ENCODE measurements around the gene LARP7. TPM values are rescaled to one million over a fixed set of nuclear protein-coding genes. Genes with fewer than 3 reads are reported as not detected.

The LARP7 gene
- total and polyA plus RNA-seq, 4 donors = 24.9 to 75.5 (median 36.0) TPM

DNA sequence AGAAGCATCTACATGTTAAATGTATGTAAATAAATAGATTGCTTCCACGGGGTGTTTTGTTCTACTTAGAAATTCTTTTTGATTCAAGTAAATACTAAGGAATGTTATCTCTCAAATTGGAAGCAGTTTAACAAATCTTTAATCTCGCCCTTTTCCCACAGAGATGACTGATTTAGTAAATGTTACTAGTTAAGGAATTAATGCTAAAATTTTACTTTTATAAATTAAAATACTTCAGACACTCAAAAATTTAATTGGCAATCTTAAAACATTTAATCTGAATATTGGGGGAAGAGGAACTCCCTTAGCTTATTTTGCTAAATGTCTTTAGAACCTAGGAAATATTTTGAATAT lies 12.1 kb downstream of the LARP7 start:
- no peaks in the 10 kb centered on the region for H3K4me1 ChIP-seq (ENCODE audit: control insufficient read depth in 5 of 5, insufficient read depth in 5 of 5, low read length in 5 of 5)
- no peak overlapping the region for H3K9ac ChIP-seq (ENCODE audit: insufficient read depth in 1 of 2, low read length in 2 of 2)
- ATAC-seq (ENCODE audit: insufficient read depth, low FRiP score) (no peak), DNase-seq (no peak)
- peaks cover 10 to 39% (median 21%) of the 10 kb centered on the region in 4 donors for H3K36me3 ChIP-seq (ENCODE audit: control insufficient read depth in 4 of 4, insufficient read depth in 4 of 4, low read length in 4 of 4)
- H3K4me3 ChIP-seq = no peak overlapping the region
- no peaks in the 10 kb centered on the region for H3K27me3 ChIP-seq (ENCODE audit: control insufficient read depth in 3 of 3, insufficient read depth in 3 of 3, low read length in 2 of 3)
- H3K27ac ChIP-seq (ENCODE audit: low read depth in 1 of 2, low read length in 1 of 2) = no peak overlapping the region
- no peaks in the 10 kb centered on the region for H3K9me3 ChIP-seq (ENCODE audit: control insufficient read depth in 4 of 4, insufficient read depth in 3 of 4, low read length in 3 of 4)
- WGBS, 2 donors = 63 to 66% methylated on average over 2 of the region's 2 CpGs
- TF ChIP-seq, protein P1, sequence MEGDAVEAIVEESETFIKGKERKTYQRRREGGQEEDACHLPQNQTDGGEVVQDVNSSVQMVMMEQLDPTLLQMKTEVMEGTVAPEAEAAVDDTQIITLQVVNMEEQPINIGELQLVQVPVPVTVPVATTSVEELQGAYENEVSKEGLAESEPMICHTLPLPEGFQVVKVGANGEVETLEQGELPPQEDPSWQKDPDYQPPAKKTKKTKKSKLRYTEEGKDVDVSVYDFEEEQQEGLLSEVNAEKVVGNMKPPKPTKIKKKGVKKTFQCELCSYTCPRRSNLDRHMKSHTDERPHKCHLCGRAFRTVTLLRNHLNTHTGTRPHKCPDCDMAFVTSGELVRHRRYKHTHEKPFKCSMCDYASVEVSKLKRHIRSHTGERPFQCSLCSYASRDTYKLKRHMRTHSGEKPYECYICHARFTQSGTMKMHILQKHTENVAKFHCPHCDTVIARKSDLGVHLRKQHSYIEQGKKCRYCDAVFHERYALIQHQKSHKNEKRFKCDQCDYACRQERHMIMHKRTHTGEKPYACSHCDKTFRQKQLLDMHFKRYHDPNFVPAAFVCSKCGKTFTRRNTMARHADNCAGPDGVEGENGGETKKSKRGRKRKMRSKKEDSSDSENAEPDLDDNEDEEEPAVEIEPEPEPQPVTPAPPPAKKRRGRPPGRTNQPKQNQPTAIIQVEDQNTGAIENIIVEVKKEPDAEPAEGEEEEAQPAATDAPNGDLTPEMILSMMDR (IDR thresholded peaks at IDR 0.05; ENCODE audit: control extremely low read depth, extremely low read depth) = no peak

DNA sequence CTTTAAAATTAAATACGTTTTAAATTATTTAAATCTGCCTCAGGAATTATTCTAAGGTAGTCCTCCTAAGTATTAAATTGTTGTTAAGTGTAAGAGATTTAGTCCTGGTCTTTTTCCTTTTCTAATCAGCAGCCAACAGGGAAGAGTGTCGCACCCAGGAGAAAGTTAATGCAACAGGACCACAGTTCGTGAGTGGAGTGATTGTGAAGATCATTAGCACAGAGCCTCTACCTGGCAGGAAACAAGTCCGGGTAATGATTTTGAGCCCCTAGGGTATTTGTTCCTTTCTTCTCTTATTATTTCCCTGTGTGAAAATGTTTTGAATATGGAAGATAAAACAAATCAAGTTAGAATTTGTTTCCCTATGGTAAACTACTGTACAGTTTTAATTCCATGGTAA lies 13.4 kb downstream of the LARP7 start:
- Histone ChIP-seq H3K9me3 (ENCODE audit: control insufficient read depth in 4 of 4, insufficient read depth in 3 of 4, low read length in 3 of 4) (no peaks in the 10 kb centered on the region), H3K4me3 (no peak overlapping the region), H3K4me1 (ENCODE audit: control insufficient read depth in 5 of 5, insufficient read depth in 5 of 5, low read length in 5 of 5) (no peaks in the 10 kb centered on the region), H3K27ac (ENCODE audit: low read depth in 1 of 2, low read length in 1 of 2) (no peak overlapping the region), H3K27me3 (ENCODE audit: control insufficient read depth in 3 of 3, insufficient read depth in 3 of 3, low read length in 2 of 3) (no peaks in the 10 kb centered on the region), H3K36me3 (ENCODE audit: control insufficient read depth in 4 of 4, insufficient read depth in 4 of 4, low read length in 4 of 4) (peaks cover 17 to 45% (median 20%) of the 10 kb centered on the region in 4 donors), H3K9ac (ENCODE audit: insufficient read depth in 1 of 2, low read length in 2 of 2) (no peak overlapping the region)
- ATAC-seq (ENCODE audit: insufficient read depth, low FRiP score) (no peak), DNase-seq (no peak)
- 74 to 80% methylated on average over 4 of the region's 4 CpGs for WGBS, 2 donors
- TF ChIP-seq, protein P1 (IDR thresholded peaks at IDR 0.05; ENCODE audit: control extremely low read depth, extremely low read depth) = no peak

DNA sequence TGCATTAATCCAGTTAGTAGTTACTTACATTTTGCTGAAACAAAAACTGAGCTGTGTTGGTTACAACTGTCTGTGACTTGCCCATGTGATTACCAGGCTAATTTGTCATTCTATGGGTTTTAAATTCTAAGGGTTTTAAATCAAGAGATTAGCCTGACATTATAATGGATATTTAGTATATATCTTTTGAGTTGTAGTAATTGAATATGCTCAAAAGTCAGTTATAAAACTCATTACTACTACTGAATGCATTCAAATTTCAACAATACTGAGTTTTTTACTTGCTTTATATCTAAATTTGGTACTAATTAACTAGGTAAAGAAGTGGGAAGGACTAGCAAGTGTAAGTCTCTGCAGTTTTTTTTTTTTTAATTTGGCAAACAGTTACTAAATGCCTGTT lies 14.7 kb downstream of the LARP7 start:
- no peak overlapping the region for H3K9ac ChIP-seq (ENCODE audit: insufficient read depth in 1 of 2, low read length in 2 of 2)
- H3K4me1 ChIP-seq (ENCODE audit: control insufficient read depth in 5 of 5, insufficient read depth in 5 of 5, low read length in 5 of 5) = no peaks in the 10 kb centered on the region
- DNase-seq (no peak), ATAC-seq (ENCODE audit: insufficient read depth, low FRiP score) (no peak)
- H3K27ac ChIP-seq (ENCODE audit: low read depth in 1 of 2, low read length in 1 of 2) = no peak overlapping the region
- H3K9me3 ChIP-seq (ENCODE audit: control insufficient read depth in 4 of 4, insufficient read depth in 3 of 4, low read length in 3 of 4) = no peaks in the 10 kb centered on the region
- H3K4me3 ChIP-seq = no peak overlapping the region
- H3K36me3 ChIP-seq (ENCODE audit: control insufficient read depth in 4 of 4, insufficient read depth in 4 of 4, low read length in 4 of 4) = peaks cover 17 to 48% (median 22%) of the 10 kb centered on the region in 4 donors
- TF ChIP-seq, protein P1 (IDR thresholded peaks at IDR 0.05; ENCODE audit: control extremely low read depth, extremely low read depth) = no peak
- H3K27me3 ChIP-seq (ENCODE audit: control insufficient read depth in 3 of 3, insufficient read depth in 3 of 3, low read length in 2 of 3) = no peaks in the 10 kb centered on the region

DNA sequence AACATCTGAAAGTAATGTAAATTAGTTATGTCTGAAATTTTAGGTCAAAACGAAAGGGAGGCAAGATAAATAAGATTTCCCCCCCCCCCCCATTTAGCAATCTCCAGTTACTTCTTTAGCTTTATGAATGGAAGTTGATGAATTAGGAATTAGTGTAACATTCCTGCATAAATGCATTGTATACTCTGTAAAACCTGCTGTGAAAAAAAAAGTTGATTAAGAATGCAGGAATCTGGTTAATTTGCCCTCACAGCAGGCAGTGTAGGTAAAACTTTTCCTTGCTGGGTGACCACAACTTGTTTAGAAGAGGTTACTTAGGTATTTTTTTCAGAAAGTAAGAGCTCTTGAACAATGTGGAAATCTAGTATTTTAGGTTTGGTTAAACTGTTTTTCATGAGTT lies 15.3 kb downstream of the LARP7 start:
- H3K9me3 ChIP-seq (ENCODE audit: control insufficient read depth in 4 of 4, insufficient read depth in 3 of 4, low read length in 3 of 4) = no peaks in the 10 kb centered on the region
- no peak overlapping the region for H3K4me3 ChIP-seq
- H3K4me1 ChIP-seq (ENCODE audit: control insufficient read depth in 5 of 5, insufficient read depth in 5 of 5, low read length in 5 of 5) = no peaks in the 10 kb centered on the region
- H3K27ac ChIP-seq (ENCODE audit: low read depth in 1 of 2, low read length in 1 of 2) = no peak overlapping the region
- no peak overlapping the region for H3K9ac ChIP-seq (ENCODE audit: insufficient read depth in 1 of 2, low read length in 2 of 2)
- 36 to 58% methylated on average over 1 of the region's 1 CpG for WGBS, 2 donors
- H3K36me3 ChIP-seq (ENCODE audit: control insufficient read depth in 4 of 4, insufficient read depth in 4 of 4, low read length in 4 of 4) = peaks cover 17 to 42% (median 21%) of the 10 kb centered on the region in 4 donors
- ATAC-seq (ENCODE audit: insufficient read depth, low FRiP score) = no peak
- TF ChIP-seq, protein P1 (IDR thresholded peaks at IDR 0.05; ENCODE audit: control extremely low read depth, extremely low read depth) = no peak
- no peaks in the 10 kb centered on the region for H3K27me3 ChIP-seq (ENCODE audit: control insufficient read depth in 3 of 3, insufficient read depth in 3 of 3, low read length in 2 of 3)
- DNase-seq = no peak
